Epithelial cell of umbilical artery (primary cell): ENCODE results near the gene NCEH1. TPM values are rescaled to one million over a fixed set of nuclear protein-coding genes. Genes with fewer than 3 reads are reported as not detected.

Experiments used
- total RNA-seq: library from RNA; depleted of rRNA; stranded (reverse); fragments of >200 nt; gene quantifications from 2 replicates; pipeline ENCODE4 v1.2.3, GENCODE V29; 2014

The NCEH1 gene, protein sequence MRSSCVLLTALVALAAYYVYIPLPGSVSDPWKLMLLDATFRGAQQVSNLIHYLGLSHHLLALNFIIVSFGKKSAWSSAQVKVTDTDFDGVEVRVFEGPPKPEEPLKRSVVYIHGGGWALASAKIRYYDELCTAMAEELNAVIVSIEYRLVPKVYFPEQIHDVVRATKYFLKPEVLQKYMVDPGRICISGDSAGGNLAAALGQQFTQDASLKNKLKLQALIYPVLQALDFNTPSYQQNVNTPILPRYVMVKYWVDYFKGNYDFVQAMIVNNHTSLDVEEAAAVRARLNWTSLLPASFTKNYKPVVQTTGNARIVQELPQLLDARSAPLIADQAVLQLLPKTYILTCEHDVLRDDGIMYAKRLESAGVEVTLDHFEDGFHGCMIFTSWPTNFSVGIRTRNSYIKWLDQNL
- total RNA-seq: 13.6 and 18.1 TPM in 2 replicates

DNA sequence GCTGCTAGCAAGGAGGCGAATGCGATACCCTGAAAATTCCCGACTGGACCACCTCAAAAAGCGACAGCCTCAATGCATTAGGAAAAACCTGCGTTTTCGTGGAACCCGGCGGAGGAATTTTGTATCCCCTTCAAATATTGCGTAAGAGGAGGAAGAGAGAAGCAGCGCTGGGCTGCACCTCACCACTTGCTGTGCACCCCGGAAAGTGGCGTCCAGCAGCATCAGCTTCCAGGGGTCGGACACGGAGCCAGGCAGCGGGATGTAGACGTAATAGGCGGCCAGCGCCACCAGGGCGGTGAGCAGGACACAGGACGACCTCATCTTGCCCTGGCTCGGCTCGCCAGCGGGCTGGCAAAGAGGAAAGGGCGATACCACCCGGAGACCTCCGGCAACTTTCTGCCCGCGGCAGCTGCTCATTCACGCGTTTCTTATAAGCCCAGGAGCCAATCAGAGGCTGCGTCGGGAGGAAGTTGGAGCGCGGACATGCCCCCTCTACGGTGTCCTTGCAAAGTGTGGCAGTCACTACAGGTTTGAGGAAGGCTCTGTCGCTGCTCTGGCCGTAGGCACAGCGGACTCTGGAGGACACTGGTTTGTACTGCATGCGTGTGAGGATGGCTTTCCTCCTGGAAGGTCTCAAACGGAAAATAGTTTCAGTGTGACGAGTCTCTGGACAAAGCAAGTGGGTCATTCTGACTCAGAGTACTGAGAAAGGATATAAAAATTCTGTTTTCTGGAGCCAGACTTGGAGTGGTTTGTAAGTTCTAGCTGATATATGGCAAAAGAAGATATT is at the start of gene NCEH1:
NCEH1 (minus strand) TSS at position 404 of the 790 bp plus-strand sequence; CDS start at position 321, 83 bp downstream.

DNA sequence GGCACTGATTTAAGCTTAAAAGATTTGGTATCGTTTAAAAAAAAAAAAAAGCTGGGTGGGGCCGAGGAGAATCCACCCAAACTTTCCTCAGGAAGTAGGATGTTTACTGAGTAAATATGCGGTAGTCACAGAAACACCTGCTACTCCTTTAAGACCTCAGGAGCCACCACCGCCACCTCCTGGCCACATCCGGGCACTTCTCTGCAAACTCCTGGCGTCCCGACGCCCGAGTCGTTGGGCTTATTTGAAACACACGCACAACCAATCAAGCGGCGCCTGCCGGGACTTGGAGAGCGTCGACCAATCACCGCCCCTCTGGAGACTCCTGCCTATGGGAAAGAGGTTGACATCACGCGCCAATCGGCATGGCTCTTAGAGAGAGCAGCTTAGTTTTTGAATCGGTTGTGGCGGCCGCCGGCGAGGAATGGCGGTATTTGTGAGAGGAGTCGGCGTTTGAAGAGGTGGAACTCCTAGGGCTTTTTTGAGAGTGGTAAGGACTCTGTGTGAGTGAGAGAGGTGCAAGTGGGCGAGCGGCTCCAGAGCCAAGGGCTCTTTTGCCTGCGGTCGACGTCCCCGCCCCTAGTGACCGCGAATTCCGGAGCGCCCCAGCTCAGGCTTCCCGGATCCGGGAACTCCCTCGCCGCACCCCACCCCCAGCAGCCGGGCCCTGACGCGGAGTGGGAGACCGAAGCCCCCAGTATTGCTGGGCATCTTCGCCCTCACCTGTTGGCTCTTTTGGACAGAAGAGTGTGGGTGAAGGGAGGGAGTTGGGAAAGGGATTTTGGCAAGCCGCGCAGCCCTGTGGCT is 39.7 kb upstream of the NCEH1 start, which contains the start of gene ECT2:
ECT2 (plus strand) TSS at position 359 of the 807 bp plus-strand sequence. CDS start 3,805 bp downstream, outside the sequence.

Other genes starting within 250 kb of the NCEH1 start
- gene TNFSF10, start 187.6 kb downstream of the NCEH1 start, total RNA-seq: 32.2 and 238 TPM in 2 replicates
- 38.3 and 43.9 TPM in 2 replicates for gene ECT2, start 39.7 kb upstream of the NCEH1 start, total RNA-seq